ENCODE results near the gene ITPR1.

GRCh38 chr3:4732925-4733324 is 239.8 kb downstream of the ITPR1 start:
- no peak for TF ChIP-seq EZH2 (IDR thresholded peaks at IDR 0.05)
- TF ChIP-seq POLR2AphosphoS5 (IDR thresholded peaks at IDR 0.05; ENCODE audit: borderline replicate concordance, low read depth, low read length): no peak

All from SK-N-MC (cell line).